IMR-90 (cell line): ENCODE results near the gene ALPI. TPM values are rescaled to one million over a fixed set of nuclear protein-coding genes. Genes with fewer than 3 reads are reported as not detected.

Experiments
- ATAC-seq: fragments of 200-7000 bp; cut with Tn5 transposase; 2 replicates; pipeline ENCODE4 v1.9.1; 2020; ENCODE audit warnings: low read depth, mild to moderate bottlenecking, moderate library complexity
- BruUV-seq: library from RNA; stranded (reverse); fragments of 400-500 nt; replicated peaks from 2 replicates; lab custom pipeline; 2021; lab: Mats Ljungman, UMichigan
- CTCF ChIA-PET: fragments of 300-600 bp; formaldehyde crosslinking; extraction: SDS; loops from one replicate; lab custom pipeline; 2021; ENCODE audit warnings: antibody characterized with exemption; lab: Yijun Ruan, JAX
- POLR2A ChIA-PET: fragments of 300-600 bp; sonication (Branson Sonifier 250); formaldehyde crosslinking; loops from one replicate; lab custom pipeline; 2022; ENCODE audit warnings: antibody characterized with exemption; ENCODE audit not compliant: unreplicated experiment; lab: Charles Lee
- DNase-seq: peaks from one replicate; pipeline ENCODE4 v3.0.0; 2013
- H2AFZ ChIP-seq: replicated peaks from 2 replicates; pipeline ENCODE3; 2013; ENCODE audit warnings: low read length, mild to moderate bottlenecking; ENCODE audit not compliant: poor library complexity
- H2AK5ac ChIP-seq: 2 replicates; pipeline ENCODE4 v1.6.1; 2013; ENCODE audit warnings: low read depth, low read length, inconsistent platforms
- H2AK9ac ChIP-seq: replicated peaks from 2 replicates; pipeline ENCODE3; 2013; ENCODE audit warnings: mild to moderate bottlenecking, low read depth, low read length, moderate library complexity; ENCODE audit not compliant: poor library complexity
- H2BK120ac ChIP-seq: 2 replicates; pipeline ENCODE4 v1.6.1; 2013; ENCODE audit warnings: low read depth, low read length, inconsistent platforms
- H2BK15ac ChIP-seq: 3 replicates; pipeline ENCODE4 v1.6.1; 2013; ENCODE audit warnings: low read depth, low read length, inconsistent platforms
- H2BK20ac ChIP-seq: 2 replicates; pipeline ENCODE4 v1.6.1; 2013; ENCODE audit warnings: low read depth, mild to moderate bottlenecking, inconsistent platforms, low read length, moderate library complexity
- H2BK5ac ChIP-seq: 2 replicates; pipeline ENCODE4 v1.6.1; 2013; ENCODE audit warnings: mild to moderate bottlenecking, low read depth, low read length, inconsistent platforms; ENCODE audit not compliant: poor library complexity, severe bottlenecking
- H3K14ac ChIP-seq: replicated peaks from 2 replicates; pipeline ENCODE4 v1.6.1; 2013; ENCODE audit warnings: low read depth, low read length, inconsistent platforms
- H3K18ac ChIP-seq: 2 replicates; pipeline ENCODE4 v1.6.1; 2013; ENCODE audit warnings: low read depth, low read length, control low read depth
- H3K23ac ChIP-seq: 2 replicates; pipeline ENCODE4 v1.6.1; 2013; ENCODE audit warnings: low read depth, low read length, inconsistent platforms
- H3K27ac ChIP-seq: 2 replicates; pipeline ENCODE4 v1.5.1; 2013; ENCODE audit warnings: mild to moderate bottlenecking, control low read depth, low read length; ENCODE audit not compliant: insufficient read depth
- H3K27me3 ChIP-seq: 2 replicates; pipeline ENCODE4 v1.6.1; 2013; ENCODE audit warnings: low read length; ENCODE audit not compliant: control insufficient read depth, insufficient read depth
- H3K36me3 ChIP-seq: 2 replicates; pipeline ENCODE4 v1.6.1; 2013; ENCODE audit warnings: low read length, mixed read lengths; ENCODE audit not compliant: control insufficient read depth, insufficient read depth
- H3K4ac ChIP-seq: 2 replicates; pipeline ENCODE4 v1.6.1; 2013; ENCODE audit warnings: low read depth, low read length, inconsistent platforms
- H3K4me1 ChIP-seq: 2 replicates; pipeline ENCODE4 v1.6.1; 2013; ENCODE audit warnings: low read length, mixed read lengths; ENCODE audit not compliant: control insufficient read depth, insufficient read depth
- H3K4me2 ChIP-seq: 2 replicates; pipeline ENCODE4 v1.6.1; 2013; ENCODE audit warnings: low read depth, mild to moderate bottlenecking, control low read depth, low read length, moderate library complexity
- H3K4me3 ChIP-seq: 2 replicates; pipeline ENCODE4 v1.5.1; 2013; ENCODE audit warnings: low read depth, mild to moderate bottlenecking, control low read depth, low read length, moderate library complexity; ENCODE audit not compliant: insufficient read depth
- H3K56ac ChIP-seq: 2 replicates; pipeline ENCODE4 v1.6.1; 2013; ENCODE audit warnings: low read length, inconsistent platforms; ENCODE audit not compliant: insufficient read depth; ENCODE audit errors: extremely low read depth
- H3K79me1 ChIP-seq, 2 experiments: 2 replicates each; pipeline ENCODE4 v1.6.1; 2013; ENCODE audit warnings: low read length in 2 of 2, inconsistent platforms in 1 of 2, low read depth in 1 of 2
- H3K9ac ChIP-seq: 2 replicates; pipeline ENCODE4 v1.6.1; 2013; ENCODE audit warnings: low read depth, low read length, control low read depth
- H3K9me1 ChIP-seq: 2 replicates; pipeline ENCODE4 v1.6.1; 2013; ENCODE audit warnings: low read length, inconsistent platforms; ENCODE audit not compliant: insufficient read depth
- H3K9me3 ChIP-seq: 2 replicates; pipeline ENCODE4 v1.6.1; 2013; ENCODE audit warnings: low read length; ENCODE audit not compliant: control insufficient read depth, insufficient read depth
- H4K20me1 ChIP-seq: 2 replicates; pipeline ENCODE4 v1.6.1; 2013; ENCODE audit warnings: low read length, inconsistent platforms; ENCODE audit not compliant: insufficient read depth
- H4K5ac ChIP-seq: 2 replicates; pipeline ENCODE4 v1.6.1; 2013; ENCODE audit warnings: mild to moderate bottlenecking, low read depth, low read length, control low read depth
- H4K8ac ChIP-seq, 2 experiments: 2 replicates each; pipeline ENCODE4 v1.6.1; 2013; ENCODE audit warnings: low read depth in 2 of 2, low read length in 2 of 2, control low read depth in 1 of 2, inconsistent platforms in 1 of 2
- H4K91ac ChIP-seq: 2 replicates; pipeline ENCODE4 v1.6.1; 2013; ENCODE audit warnings: low read depth, low read length, inconsistent platforms; ENCODE audit not compliant: insufficient read depth
- BHLHE40 ChIP-seq: fragments of 150-350 bp; IDR thresholded peaks from 2 replicates; pipeline ENCODE4 v1.6.1; 2016; ENCODE audit warnings: mild to moderate bottlenecking, low read depth, low read length
- CEBPB ChIP-seq: IDR thresholded peaks from 2 replicates; pipeline ENCODE4 v1.6.1; 2012; ENCODE audit warnings: low read depth, low read length, improper control_type of control experiment
- CTCF ChIP-seq: conservative IDR thresholded peaks from 2 replicates; pipeline ENCODE4 v1.5.1; 2012; ENCODE audit warnings: mild to moderate bottlenecking, low read depth, low read length, improper control_type of control experiment
- FOS ChIP-seq: fragments of 150-350 bp; IDR thresholded peaks from 2 replicates; pipeline ENCODE4 v1.6.1; 2016; ENCODE audit warnings: low read depth, low read length
- MAFK ChIP-seq: IDR thresholded peaks from 2 replicates; pipeline ENCODE4 v1.6.1; 2012; ENCODE audit warnings: low read depth, low read length, improper control_type of control experiment
- MXI1 ChIP-seq: IDR thresholded peaks from 2 replicates; pipeline ENCODE4 v1.6.1; 2012; ENCODE audit warnings: low read depth, mild to moderate bottlenecking, low read length, moderate library complexity, borderline replicate concordance
- NFE2L2 ChIP-seq: fragments of 150-350 bp; IDR thresholded peaks from 2 replicates; pipeline ENCODE4 v1.6.1; 2016; ENCODE audit warnings: low read depth, mild to moderate bottlenecking, low read length
- POLR2A ChIP-seq: IDR thresholded peaks from 2 replicates; pipeline ENCODE4 v1.6.1; 2012; ENCODE audit warnings: mild to moderate bottlenecking, low read depth, low read length
- RAD21 ChIP-seq: IDR thresholded peaks from 2 replicates; pipeline ENCODE4 v1.6.1; 2012; ENCODE audit warnings: low read length, improper control_type of control experiment
- RCOR1 ChIP-seq: IDR thresholded peaks from 2 replicates; pipeline ENCODE4 v1.6.1; 2012; ENCODE audit warnings: mild to moderate bottlenecking, low read length, improper control_type of control experiment; ENCODE audit not compliant: insufficient replicate concordance
- SMC3 ChIP-seq: fragments of 150-350 bp; IDR thresholded peaks from 2 replicates; pipeline ENCODE4 v1.6.1; 2016; ENCODE audit warnings: low read depth, mild to moderate bottlenecking, antibody characterized with exemption, low read length, moderate library complexity
- WGBS, 2 experiments: methylation state at CpG; one replicate each; pipeline versions ENCODE4 v1.1.5 to v1.1.7; 2013; ENCODE audit warnings: missing lambda C conversion rate in 2 of 2; ENCODE audit not compliant: insufficient read length in 1 of 2; ENCODE audit errors: extremely low coverage in 2 of 2; 5-methylcytosine and 5-hydroxymethylcytosine counted together
- dilution Hi-C: fragments of 300-500 bp; cut with HindIII; formaldehyde crosslinking; loops from one replicate; pipeline ENCODE4 v1.14.3; 2018; ENCODE audit warnings: low sequenced_read_pairs; ENCODE audit not compliant: unreplicated experiment
- in situ Hi-C: fragments of 300-500 bp; cut with MboI; formaldehyde crosslinking; loops from 3 replicates; pipeline ENCODE4 v1.14.3; 2019; ENCODE audit warnings: low sequenced_read_pairs, inconsistent platforms, mixed read lengths
- intact Hi-C: fragments of 100-400 bp; cut with micrococcal nuclease; formaldehyde crosslinking; loops from 2 replicates; pipeline ENCODE4 v1.10.0; 2022
- polyA plus RNA-seq, 3 experiments: library from polyadenylated mRNA; depleted of rRNA; stranded (reverse); fragments of >200 nt; gene quantifications; 2 replicates each; pipeline ENCODE4 v1.2.3, GENCODE V29; 2012; ENCODE audit warnings: low replicate concordance in 1 of 3
- total RNA-seq: library from RNA; depleted of rRNA; stranded (reverse); fragments of >200 nt; gene quantifications from 2 replicates; pipeline ENCODE4 v1.2.3, GENCODE V29; 2012
- TF ChIP-seq, protein P1 (sequence below): fragments of 150-350 bp; IDR thresholded peaks from 2 replicates; pipeline ENCODE4 v1.6.1; 2017; ENCODE audit warnings: mild to moderate bottlenecking, antibody characterized with exemption, low read length, low read depth

ALPI gene
- total and polyA plus RNA-seq, 2 of the 4 experiments (the other 2 are of a cell fraction): not detected

GRCh38 chr2:232434563-232435374, 21.2 kb upstream of the ALPI start:
- H2AK9ac ChIP-seq: no peak overlapping the region
- intact Hi-C loops: no loop called here
- H3K36me3 ChIP-seq: no peaks in the 10 kb centered on the region
- H2AFZ ChIP-seq: no peak overlapping the region
- TF ChIP-seq, protein P1, sequence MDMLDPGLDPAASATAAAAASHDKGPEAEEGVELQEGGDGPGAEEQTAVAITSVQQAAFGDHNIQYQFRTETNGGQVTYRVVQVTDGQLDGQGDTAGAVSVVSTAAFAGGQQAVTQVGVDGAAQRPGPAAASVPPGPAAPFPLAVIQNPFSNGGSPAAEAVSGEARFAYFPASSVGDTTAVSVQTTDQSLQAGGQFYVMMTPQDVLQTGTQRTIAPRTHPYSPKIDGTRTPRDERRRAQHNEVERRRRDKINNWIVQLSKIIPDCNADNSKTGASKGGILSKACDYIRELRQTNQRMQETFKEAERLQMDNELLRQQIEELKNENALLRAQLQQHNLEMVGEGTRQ: no peak
- TF ChIP-seq CTCF (no peak), RAD21 (no peak), POLR2A (no peak), MXI1 (no peak), BHLHE40 (no peak), SMC3 (no peak), FOS (no peak), NFE2L2 (no peak), RCOR1 (no peak), CEBPB (no peak), MAFK (no peak)
- dilution Hi-C loops: no loop called here
- no peak overlapping the region for H3K56ac ChIP-seq
- POLR2A ChIA-PET: no interaction called here
- no peak overlapping the region for H2BK15ac ChIP-seq
- 69% methylated on average over 9 of the region's 12 CpGs; no CpG with 5 or more reads in 1 of the 2 experiments for WGBS, 2 experiments
- no peaks in the 10 kb centered on the region for H3K4me1 ChIP-seq
- H2BK5ac ChIP-seq: no peak overlapping the region
- no peak overlapping the region for H3K18ac ChIP-seq
- no peak overlapping the region for H3K23ac ChIP-seq
- no peak overlapping the region for H3K14ac ChIP-seq
- H3K79me1 ChIP-seq: no peaks in the 10 kb centered on the region
- DNase-seq (no peak), ATAC-seq (no peak)
- H2AK5ac ChIP-seq: no peak overlapping the region
- H4K5ac ChIP-seq: no peak overlapping the region
- no peaks in the 10 kb centered on the region for H4K20me1 ChIP-seq
- H4K8ac ChIP-seq: no peak overlapping the region
- no peak overlapping the region for H3K4me2 ChIP-seq
- no peak overlapping the region for H3K4ac ChIP-seq
- H2BK120ac ChIP-seq: no peak overlapping the region
- no peak overlapping the region for H3K27ac ChIP-seq
- CTCF ChIA-PET: no interaction called here
- H3K9ac ChIP-seq: no peak overlapping the region
- in situ Hi-C loops: loop anchor here (5.0 kb wide), 1 partner anchor 527 kb away; no protein-coding TSS in a partner anchor
- no peak overlapping the region for H2BK20ac ChIP-seq
- no peak overlapping the region for H3K4me3 ChIP-seq
- peaks cover 31% of the 10 kb centered on the region for H3K27me3 ChIP-seq
- no peaks in the 10 kb centered on the region for H3K9me1 ChIP-seq
- BruUV-seq: no TSS peak
- no peaks in the 10 kb centered on the region for H3K9me3 ChIP-seq
- H4K91ac ChIP-seq: no peak overlapping the region
